Endothelial cell of umbilical vein (primary cell): ENCODE data around the gene SP6. TPM values are rescaled to one million over a fixed set of nuclear protein-coding genes. Genes with fewer than 3 reads are reported as not detected.

Experiments
- BruUV-seq: library from RNA; stranded (reverse); fragments of 400-500 nt; replicated peaks from 2 replicates; lab custom pipeline; 2021; lab: Mats Ljungman, UMichigan
- CTCF ChIA-PET: fragments of 300-600, 350-600 bp; sonication (Branson Sonifier 250); formaldehyde crosslinking; loops from one replicate; lab custom pipeline; 2021; ENCODE audit warnings: antibody characterized with exemption, inconsistent platforms; lab: Charles Lee
- POLR2A ChIA-PET: fragments of 300-600, 350-600 bp; sonication (Branson Sonifier 250); formaldehyde crosslinking; loops from one replicate; lab custom pipeline; 2021; ENCODE audit warnings: antibody characterized with exemption, inconsistent platforms; lab: Charles Lee
- DNase-seq: peaks from one replicate; pipeline ENCODE4 v3.0.0-alpha.2; 2011; ENCODE audit warnings: low read depth, low spot score
- FAIRE-seq: peaks from 2 replicates; lab custom pipeline; 2011; peaks lifted over from hg19 to GRCh38; lab: Jason Lieb, UNC
- H2AFZ ChIP-seq: 2 replicates; pipeline ENCODE4 v1.6.0; 2012; ENCODE audit warnings: low read depth, low read length, control low read depth, inconsistent platforms
- H3K27ac ChIP-seq: 2 replicates; pipeline ENCODE4 v1.5.1; 2011; ENCODE audit warnings: low read depth, mild to moderate bottlenecking, control low read depth, low read length, moderate library complexity; ENCODE audit not compliant: insufficient read depth
- H3K27me3 ChIP-seq, 2 experiments: 2 replicates each; pipeline versions ENCODE4 v1.6.0 to v1.6.1; 2011; ENCODE audit warnings: low read length in 2 of 2, mixed read lengths in 1 of 2; ENCODE audit not compliant: control insufficient read depth in 2 of 2, insufficient read depth in 2 of 2
- H3K36me3 ChIP-seq, 2 experiments: 2 replicates in 1 of 2; 3 replicates in 1 of 2; pipeline ENCODE4 v1.5.1; 2011; ENCODE audit warnings: low read length in 2 of 2, mild to moderate bottlenecking in 1 of 2, moderate library complexity in 1 of 2; ENCODE audit not compliant: control insufficient read depth in 2 of 2, insufficient read depth in 2 of 2; ENCODE audit errors: extremely low read depth in 1 of 2
- H3K4me1 ChIP-seq: 3 replicates; pipeline ENCODE4 v1.5.1; 2011; ENCODE audit warnings: mild to moderate bottlenecking, low read length; ENCODE audit not compliant: control insufficient read depth, insufficient read depth; ENCODE audit errors: extremely low read depth
- H3K4me2 ChIP-seq: 2 replicates; pipeline ENCODE4 v1.6.1; 2011; ENCODE audit warnings: low read length, control low read depth, mixed read lengths; ENCODE audit not compliant: insufficient read depth
- H3K4me3 ChIP-seq, 3 experiments: fragments of 200-600 bp in 1 of 3; sonication (generic), shearing (Covaris generic) in 1 of 3; replicated peaks in 1 of 3; 2 replicates each; pipeline ENCODE4 v1.5.1; 2011 to 2016; ENCODE audit warnings: control low read depth in 3 of 3, low read length in 3 of 3, mild to moderate bottlenecking in 2 of 3, inconsistent platforms in 1 of 3, low read depth in 1 of 3, moderate library complexity in 1 of 3; ENCODE audit not compliant: insufficient read depth in 1 of 3
- H3K79me2 ChIP-seq: 2 replicates; pipeline ENCODE4 v1.6.0; 2012; ENCODE audit warnings: low read length, inconsistent platforms; ENCODE audit not compliant: control insufficient read depth, insufficient read depth
- H3K9ac ChIP-seq: replicated peaks from 2 replicates; pipeline ENCODE3; 2011; ENCODE audit warnings: low read length, control low read depth; ENCODE audit not compliant: insufficient read depth; ENCODE audit errors: extremely low read depth
- H3K9me1 ChIP-seq: replicated peaks from 3 replicates; pipeline ENCODE4 v1.6.0; 2011; ENCODE audit warnings: mild to moderate bottlenecking, low read length; ENCODE audit not compliant: control insufficient read depth, insufficient read depth; ENCODE audit errors: extremely low read depth
- H3K9me3 ChIP-seq: replicated peaks from 2 replicates; pipeline ENCODE4 v1.5.1; 2012; ENCODE audit warnings: low read length, inconsistent platforms; ENCODE audit not compliant: control insufficient read depth, insufficient read depth
- H4K20me1 ChIP-seq: replicated peaks from 2 replicates; pipeline ENCODE3; 2011; ENCODE audit warnings: mild to moderate bottlenecking, low read length; ENCODE audit not compliant: control insufficient read depth, insufficient read depth; ENCODE audit errors: extremely low read depth
- EZH2 ChIP-seq: IDR thresholded peaks from 2 replicates; pipeline ENCODE4 v1.6.1; 2012; ENCODE audit warnings: borderline replicate concordance, low read depth, mild to moderate bottlenecking, moderate library complexity, low read length, inconsistent platforms; ENCODE audit not compliant: severe bottlenecking
- FOS ChIP-seq: IDR thresholded peaks from 2 replicates; pipeline ENCODE4 v1.6.1; 2011; ENCODE audit warnings: mild to moderate bottlenecking, low read length, moderate library complexity, borderline replicate concordance; ENCODE audit not compliant: insufficient read depth
- GATA2 ChIP-seq: IDR thresholded peaks from 2 replicates; pipeline ENCODE4 v1.7.0; 2011; ENCODE audit warnings: low read depth, mild to moderate bottlenecking, moderate library complexity, mixed read lengths, low read length; ENCODE audit not compliant: insufficient read length, insufficient read depth
- JUN ChIP-seq: IDR thresholded peaks from 2 replicates; pipeline ENCODE4 v1.6.1; 2011; ENCODE audit warnings: borderline replicate concordance, low read depth; ENCODE audit not compliant: insufficient read length, insufficient read depth
- MAX ChIP-seq: IDR thresholded peaks from 2 replicates; pipeline ENCODE4 v1.6.1; 2011; ENCODE audit not compliant: insufficient read depth, insufficient read length
- MYC ChIP-seq: IDR thresholded peaks from one replicate; pipeline ENCODE4 v1.6.1; 2011; ENCODE audit warnings: mild to moderate bottlenecking, low read depth, low read length
- POLR2A ChIP-seq: IDR thresholded peaks from 2 replicates; pipeline ENCODE4 v1.6.1; 2012; ENCODE audit warnings: low read depth, mild to moderate bottlenecking, control low read depth, low read length
- POLR2AphosphoS5 ChIP-seq: IDR thresholded peaks from 2 replicates; pipeline ENCODE4 v1.6.1; 2012; ENCODE audit warnings: low read depth, mild to moderate bottlenecking, control low read depth, low read length, moderate library complexity; ENCODE audit not compliant: insufficient read depth
- dilution Hi-C: fragments of 300-500 bp; cut with MboI; formaldehyde crosslinking; loops from one replicate; pipeline ENCODE4 v1.15.0; 2019; ENCODE audit warnings: low sequenced_read_pairs; ENCODE audit not compliant: extremely low pct_ligation_motif_present
- intact Hi-C: fragments of 100-400 bp; cut with micrococcal nuclease; formaldehyde crosslinking; loops from one replicate; pipeline ENCODE4 v1.10.0; 2022
- polyA plus RNA-seq, 4 experiments: library from polyadenylated mRNA; depleted of rRNA in 3 of 4; stranded (reverse) in 3 of 4; unstranded in 1 of 4; fragments of >200 nt; gene quantifications; 2 replicates each; pipeline versions ENCODE4 v1.2.1 to v1.2.3, GENCODE V29; 2011 to 2012; ENCODE audit warnings: missing spikeins in 1 of 4
- total RNA-seq: library from RNA; stranded (reverse); gene quantifications from 2 replicates; pipeline ENCODE4 v1.2.3, GENCODE V29; 2021
- TF ChIP-seq, protein P1 (sequence below), 2 donors: IDR thresholded peaks; 1 replicate in 1 of 2; 2 replicates in 1 of 2; pipeline ENCODE4 v1.5.1; 2011; ENCODE audit warnings: low read length in 2 of 2, mild to moderate bottlenecking in 2 of 2, moderate library complexity in 2 of 2, control low read depth in 1 of 2, inconsistent platforms in 1 of 2, low read depth in 1 of 2; ENCODE audit not compliant: insufficient read depth in 1 of 2; ENCODE audit errors: extremely low read depth in 1 of 2

The SP6 gene
- total and polyA plus RNA-seq, 2 donors (not counting 3 experiments of a cell fraction or from before 2014, with no cell fraction given) = 0.11 to 1.3 TPM

DNA sequence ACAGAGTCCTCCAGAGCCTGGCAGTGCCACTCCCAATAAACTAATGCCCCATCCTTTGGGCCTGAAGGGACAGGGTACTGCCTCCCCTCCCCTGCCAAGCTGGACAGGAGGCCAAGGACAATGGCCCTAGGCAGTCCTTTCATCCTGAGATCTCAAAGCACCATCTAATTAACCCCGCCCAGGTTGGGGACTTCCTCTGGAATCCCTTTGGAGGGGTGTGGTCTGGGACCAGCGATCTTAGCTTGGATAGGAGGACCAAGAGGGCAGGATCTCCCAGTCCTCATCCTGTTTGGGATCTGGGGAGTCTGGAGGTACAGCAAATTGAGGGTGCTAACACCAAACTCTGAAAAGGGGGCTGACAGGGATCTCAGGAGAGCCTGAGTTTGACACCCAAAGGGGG, 18.2 kb upstream of the SP6 start:
- ChIA-PET POLR2A (no interaction called here), CTCF (interaction anchor here (1.7 kb wide), 1 partner anchor 13 kb away, joined by 7 read pairs; no protein-coding TSS in a partner anchor)
- no TSS peak for BruUV-seq
- DNase-seq (no peak), FAIRE-seq (no peak)
- dilution Hi-C loops = no loop called here
- Histone ChIP-seq H3K79me2 (no peaks in the 10 kb centered on the region), H3K4me2 (no peak overlapping the region), H3K36me3 (no peaks in the 10 kb centered on the region), H3K27me3 (peaks cover 41 to 54% of the 10 kb centered on the region in 2 experiments), H2AFZ (no peak overlapping the region), H3K27ac (no peak overlapping the region), H3K9me1 (no peaks in the 10 kb centered on the region), H3K9me3 (no peaks in the 10 kb centered on the region), H4K20me1 (no peaks in the 10 kb centered on the region), H3K4me3 (no peak overlapping the region), H3K9ac (no peak overlapping the region), H3K4me1 (no peaks in the 10 kb centered on the region)
- TF ChIP-seq MAX (no peak), MYC (no peak), EZH2 (no peak), GATA2 (no peak), FOS (no peak), POLR2A (no peak), POLR2AphosphoS5 (no peak), JUN (no peak)
- TF ChIP-seq, protein P1, sequence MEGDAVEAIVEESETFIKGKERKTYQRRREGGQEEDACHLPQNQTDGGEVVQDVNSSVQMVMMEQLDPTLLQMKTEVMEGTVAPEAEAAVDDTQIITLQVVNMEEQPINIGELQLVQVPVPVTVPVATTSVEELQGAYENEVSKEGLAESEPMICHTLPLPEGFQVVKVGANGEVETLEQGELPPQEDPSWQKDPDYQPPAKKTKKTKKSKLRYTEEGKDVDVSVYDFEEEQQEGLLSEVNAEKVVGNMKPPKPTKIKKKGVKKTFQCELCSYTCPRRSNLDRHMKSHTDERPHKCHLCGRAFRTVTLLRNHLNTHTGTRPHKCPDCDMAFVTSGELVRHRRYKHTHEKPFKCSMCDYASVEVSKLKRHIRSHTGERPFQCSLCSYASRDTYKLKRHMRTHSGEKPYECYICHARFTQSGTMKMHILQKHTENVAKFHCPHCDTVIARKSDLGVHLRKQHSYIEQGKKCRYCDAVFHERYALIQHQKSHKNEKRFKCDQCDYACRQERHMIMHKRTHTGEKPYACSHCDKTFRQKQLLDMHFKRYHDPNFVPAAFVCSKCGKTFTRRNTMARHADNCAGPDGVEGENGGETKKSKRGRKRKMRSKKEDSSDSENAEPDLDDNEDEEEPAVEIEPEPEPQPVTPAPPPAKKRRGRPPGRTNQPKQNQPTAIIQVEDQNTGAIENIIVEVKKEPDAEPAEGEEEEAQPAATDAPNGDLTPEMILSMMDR (IDR thresholded peaks at IDR 0.05; ENCODE audit: extremely low read depth in 1 of 2, insufficient read depth in 1 of 2, low read depth in 1 of 2, low read length in 2 of 2) = no peak
- intact Hi-C loops = no loop called here
